ENCODE results near the gene WBP1L.

Gene WBP1L

DNA sequence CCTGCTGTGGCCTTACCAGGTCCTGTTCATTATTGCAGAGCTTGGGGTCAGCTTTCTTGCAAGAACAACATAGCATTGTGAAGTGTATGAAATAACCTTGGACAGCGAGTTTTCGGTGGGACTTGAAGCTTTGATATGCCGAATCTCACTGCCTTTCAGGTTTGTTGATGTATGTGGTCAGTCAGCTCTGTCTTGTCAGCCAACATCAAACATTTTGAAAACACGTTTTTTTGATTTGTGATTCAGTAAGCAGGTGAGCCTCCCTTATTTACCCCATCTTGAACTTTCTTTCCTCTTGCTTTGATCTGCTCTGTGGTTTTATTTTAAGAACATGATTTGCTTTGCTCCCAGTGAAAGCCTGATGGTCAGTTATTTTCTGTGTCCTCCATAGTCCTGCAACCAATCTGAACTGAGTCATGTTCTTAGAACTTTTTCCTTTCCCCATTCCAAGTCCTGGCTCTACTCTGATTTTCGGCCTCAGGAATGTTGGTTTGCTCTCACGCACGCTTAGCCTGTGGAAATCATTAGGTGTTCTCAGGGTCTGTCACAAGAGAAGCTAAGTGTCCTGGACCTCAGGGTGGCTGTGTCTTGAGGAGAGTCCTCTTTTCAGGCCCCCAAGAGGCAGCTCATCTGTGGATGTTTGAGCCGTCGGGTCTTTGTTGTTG, 8.7 kb downstream of the WBP1L start:
- no peak overlapping the region for H3K27ac ChIP-seq (ENCODE audit: extremely low read depth, low read depth, low read length)

DNA sequence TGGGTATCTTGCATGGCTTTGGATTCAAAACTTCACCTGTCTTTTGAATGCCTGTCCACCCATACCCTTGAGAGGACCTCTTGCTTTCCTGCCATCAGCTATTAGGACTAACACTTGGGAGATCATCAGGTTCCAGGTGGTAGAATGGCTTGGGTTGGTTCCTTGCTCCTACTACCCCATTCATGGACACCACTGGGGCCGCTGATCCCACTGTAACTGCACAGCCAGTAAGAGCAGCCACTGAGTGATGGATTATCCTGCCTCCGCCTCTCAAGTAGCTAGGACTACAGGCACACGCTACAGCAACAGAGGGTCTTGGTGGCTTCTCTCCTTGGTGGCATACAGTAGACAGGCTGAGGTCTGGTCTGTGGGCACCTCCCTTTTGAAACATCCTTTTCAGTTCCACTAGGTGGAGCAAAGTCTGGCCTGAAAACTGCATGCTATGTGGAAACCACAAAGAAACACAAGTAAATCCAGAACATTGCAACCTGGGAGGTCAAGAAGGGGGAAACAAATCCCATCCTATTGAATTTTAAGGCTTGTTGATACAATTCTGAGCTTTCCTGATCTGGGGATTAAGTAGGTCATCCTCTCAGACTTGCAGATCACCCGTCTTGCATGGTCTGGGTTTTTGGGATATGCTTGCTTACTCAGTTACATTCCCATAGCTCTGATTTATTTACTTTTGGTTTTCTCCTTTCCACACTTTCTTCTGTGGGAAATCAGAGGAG, 9.4 kb downstream of the WBP1L start:
- ChIA-PET POLR2A (interaction anchor here (1.0 to 3.4 kb wide), 2 partner anchors 9 to 23 kb away, joined by 3 to 12 read pairs; partner anchors contain the start of gene WBP1L), CTCF (interaction anchor here (0.5 to 4.0 kb wide), 22 partner anchors 10 to 933 kb away, joined by 3 to 47 read pairs (median 4); partner anchors contain the start of genes CYP17A1 and WBP1L)
- Histone ChIP-seq H3K9me3 (ENCODE audit: control insufficient read depth, insufficient read depth, low read depth, low read length) (no peaks in the 10 kb centered on the region), H3K27ac (ENCODE audit: extremely low read depth, low read depth, low read length) (no peak overlapping the region), H3K4me1 (ENCODE audit: control insufficient read depth, insufficient read depth, low read length) (no peaks in the 10 kb centered on the region), H3K4me3 (ENCODE audit: low read depth, low read length) (no peak overlapping the region), H3K36me3 (ENCODE audit: control insufficient read depth in 2 of 2, insufficient read depth in 1 of 2, low read length in 2 of 2) (no peaks in the 10 kb centered on the region)
- TF ChIP-seq ZNF629 (tag by site-specific recombination; IDR thresholded peaks at IDR 0.05), result no peak
- TF ChIP-seq, protein P1, sequence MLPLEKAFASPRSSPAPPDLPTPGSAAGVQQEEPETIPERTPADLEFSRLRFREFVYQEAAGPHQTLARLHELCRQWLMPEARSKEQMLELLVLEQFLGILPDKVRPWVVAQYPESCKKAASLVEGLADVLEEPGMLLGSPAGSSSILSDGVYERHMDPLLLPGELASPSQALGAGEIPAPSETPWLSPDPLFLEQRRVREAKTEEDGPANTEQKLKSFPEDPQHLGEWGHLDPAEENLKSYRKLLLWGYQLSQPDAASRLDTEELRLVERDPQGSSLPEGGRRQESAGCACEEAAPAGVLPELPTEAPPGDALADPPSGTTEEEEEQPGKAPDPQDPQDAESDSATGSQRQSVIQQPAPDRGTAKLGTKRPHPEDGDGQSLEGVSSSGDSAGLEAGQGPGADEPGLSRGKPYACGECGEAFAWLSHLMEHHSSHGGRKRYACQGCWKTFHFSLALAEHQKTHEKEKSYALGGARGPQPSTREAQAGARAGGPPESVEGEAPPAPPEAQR (tag by site-specific recombination; IDR thresholded peaks at IDR 0.05), result no peak
- TF ChIP-seq CTCF (tag by site-specific recombination; IDR thresholded peaks at IDR 0.05), result peak; percentile 45; the same call in 1 of the 2 replicates
- TF ChIP-seq ZNF626 (tag by site-specific recombination; IDR thresholded peaks at IDR 0.05), result no peak
- TF ChIP-seq PATZ1 (tag by site-specific recombination; IDR thresholded peaks at IDR 0.05), result no peak
- no peak for TF ChIP-seq YY2 (tag by site-specific recombination; IDR thresholded peaks at IDR 0.05)
- TF ChIP-seq, protein P2, sequence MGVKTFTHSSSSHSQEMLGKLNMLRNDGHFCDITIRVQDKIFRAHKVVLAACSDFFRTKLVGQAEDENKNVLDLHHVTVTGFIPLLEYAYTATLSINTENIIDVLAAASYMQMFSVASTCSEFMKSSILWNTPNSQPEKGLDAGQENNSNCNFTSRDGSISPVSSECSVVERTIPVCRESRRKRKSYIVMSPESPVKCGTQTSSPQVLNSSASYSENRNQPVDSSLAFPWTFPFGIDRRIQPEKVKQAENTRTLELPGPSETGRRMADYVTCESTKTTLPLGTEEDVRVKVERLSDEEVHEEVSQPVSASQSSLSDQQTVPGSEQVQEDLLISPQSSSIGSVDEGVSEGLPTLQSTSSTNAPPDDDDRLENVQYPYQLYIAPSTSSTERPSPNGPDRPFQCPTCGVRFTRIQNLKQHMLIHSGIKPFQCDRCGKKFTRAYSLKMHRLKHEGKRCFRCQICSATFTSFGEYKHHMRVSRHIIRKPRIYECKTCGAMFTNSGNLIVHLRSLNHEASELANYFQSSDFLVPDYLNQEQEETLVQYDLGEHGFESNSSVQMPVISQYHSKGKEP (tag by site-specific recombination; IDR thresholded peaks at IDR 0.05), result peak; percentile 40
- TF ChIP-seq YY1 (tag by site-specific recombination; IDR thresholded peaks at IDR 0.05), result no peak
- peak; percentile 88 for TF ChIP-seq PRDM1 (tag by site-specific recombination; IDR thresholded peaks at IDR 0.05)
- no peak for TF ChIP-seq ZNF426 (tag by site-specific recombination; IDR thresholded peaks at IDR 0.05)

More for the DNA sequence above, 8.7 kb downstream of the WBP1L start:
- ChIA-PET POLR2A (interaction anchor here (3.4 kb wide), 1 partner anchor 8 kb away, joined by 12 read pairs; the partner anchor contains the start of gene WBP1L), CTCF (interaction anchor here (0.5 to 4.0 kb wide), 20 partner anchors 9 to 1550 kb away, joined by 3 to 47 read pairs (median 4); partner anchors contain the start of genes CYP17A1 and WBP1L)
- Histone ChIP-seq H3K9me3 (ENCODE audit: control insufficient read depth, insufficient read depth, low read depth, low read length) (no peaks in the 10 kb centered on the region), H3K4me1 (ENCODE audit: control insufficient read depth, insufficient read depth, low read length) (no peaks in the 10 kb centered on the region), H3K36me3 (ENCODE audit: control insufficient read depth in 2 of 2, insufficient read depth in 1 of 2, low read length in 2 of 2) (no peaks in the 10 kb centered on the region), H3K4me3 (ENCODE audit: low read depth, low read length) (no peak overlapping the region)
- TF ChIP-seq, protein P3, sequence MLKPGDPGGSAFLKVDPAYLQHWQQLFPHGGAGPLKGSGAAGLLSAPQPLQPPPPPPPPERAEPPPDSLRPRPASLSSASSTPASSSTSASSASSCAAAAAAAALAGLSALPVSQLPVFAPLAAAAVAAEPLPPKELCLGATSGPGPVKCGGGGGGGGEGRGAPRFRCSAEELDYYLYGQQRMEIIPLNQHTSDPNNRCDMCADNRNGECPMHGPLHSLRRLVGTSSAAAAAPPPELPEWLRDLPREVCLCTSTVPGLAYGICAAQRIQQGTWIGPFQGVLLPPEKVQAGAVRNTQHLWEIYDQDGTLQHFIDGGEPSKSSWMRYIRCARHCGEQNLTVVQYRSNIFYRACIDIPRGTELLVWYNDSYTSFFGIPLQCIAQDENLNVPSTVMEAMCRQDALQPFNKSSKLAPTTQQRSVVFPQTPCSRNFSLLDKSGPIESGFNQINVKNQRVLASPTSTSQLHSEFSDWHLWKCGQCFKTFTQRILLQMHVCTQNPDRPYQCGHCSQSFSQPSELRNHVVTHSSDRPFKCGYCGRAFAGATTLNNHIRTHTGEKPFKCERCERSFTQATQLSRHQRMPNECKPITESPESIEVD (tag by site-specific recombination; IDR thresholded peaks at IDR 0.05), result no peak
- TF ChIP-seq, protein P4, sequence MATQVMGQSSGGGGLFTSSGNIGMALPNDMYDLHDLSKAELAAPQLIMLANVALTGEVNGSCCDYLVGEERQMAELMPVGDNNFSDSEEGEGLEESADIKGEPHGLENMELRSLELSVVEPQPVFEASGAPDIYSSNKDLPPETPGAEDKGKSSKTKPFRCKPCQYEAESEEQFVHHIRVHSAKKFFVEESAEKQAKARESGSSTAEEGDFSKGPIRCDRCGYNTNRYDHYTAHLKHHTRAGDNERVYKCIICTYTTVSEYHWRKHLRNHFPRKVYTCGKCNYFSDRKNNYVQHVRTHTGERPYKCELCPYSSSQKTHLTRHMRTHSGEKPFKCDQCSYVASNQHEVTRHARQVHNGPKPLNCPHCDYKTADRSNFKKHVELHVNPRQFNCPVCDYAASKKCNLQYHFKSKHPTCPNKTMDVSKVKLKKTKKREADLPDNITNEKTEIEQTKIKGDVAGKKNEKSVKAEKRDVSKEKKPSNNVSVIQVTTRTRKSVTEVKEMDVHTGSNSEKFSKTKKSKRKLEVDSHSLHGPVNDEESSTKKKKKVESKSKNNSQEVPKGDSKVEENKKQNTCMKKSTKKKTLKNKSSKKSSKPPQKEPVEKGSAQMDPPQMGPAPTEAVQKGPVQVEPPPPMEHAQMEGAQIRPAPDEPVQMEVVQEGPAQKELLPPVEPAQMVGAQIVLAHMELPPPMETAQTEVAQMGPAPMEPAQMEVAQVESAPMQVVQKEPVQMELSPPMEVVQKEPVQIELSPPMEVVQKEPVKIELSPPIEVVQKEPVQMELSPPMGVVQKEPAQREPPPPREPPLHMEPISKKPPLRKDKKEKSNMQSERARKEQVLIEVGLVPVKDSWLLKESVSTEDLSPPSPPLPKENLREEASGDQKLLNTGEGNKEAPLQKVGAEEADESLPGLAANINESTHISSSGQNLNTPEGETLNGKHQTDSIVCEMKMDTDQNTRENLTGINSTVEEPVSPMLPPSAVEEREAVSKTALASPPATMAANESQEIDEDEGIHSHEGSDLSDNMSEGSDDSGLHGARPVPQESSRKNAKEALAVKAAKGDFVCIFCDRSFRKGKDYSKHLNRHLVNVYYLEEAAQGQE (tag by site-specific recombination; IDR thresholded peaks at IDR 0.05), result 0 out of 2 replicates have a peak, but pooled peaks have one; percentile 32
